Heart left ventricle (tissue), 16 donors: ENCODE measurements around the gene SVBP. TPM values are rescaled to one million over a fixed set of nuclear protein-coding genes. Genes with fewer than 3 reads are reported as not detected.

Experiments
- ATAC-seq, 4 donors: fragments of 200-7000 bp; cut with Tn5 transposase; one replicate each; pipeline ENCODE4 v1.9.1; 2020 to 2022; ENCODE audit warnings: moderate library complexity in 4 of 4, mild to moderate bottlenecking in 3 of 4, moderate number of reproducible peaks in 1 of 4
- DNase-seq, 5 donors: peaks; one replicate each; pipeline ENCODE4 v3.0.0-alpha.2; 2020
- H3K27ac ChIP-seq, 12 donors: fragments of 200-600 bp; sonication (generic) in 4 of 12; one replicate each; pipeline versions ENCODE4 v1.5.0 to v1.8.0; 2016 to 2022; ENCODE audit warnings: mild to moderate bottlenecking in 2 of 12
- H3K27me3 ChIP-seq, 9 donors: fragments of 200-600 bp; sonication (generic) in 2 of 9; one replicate each; pipeline versions ENCODE4 v1.5.1 to v1.8.0; 2016 to 2022; ENCODE audit warnings: mild to moderate bottlenecking in 3 of 9
- H3K36me3 ChIP-seq, 9 donors: fragments of 200-600 bp; sonication (generic) in 2 of 9; one replicate each; pipeline versions ENCODE4 v1.5.0 to v1.8.0; 2018 to 2022; ENCODE audit warnings: mild to moderate bottlenecking in 2 of 9
- H3K4me1 ChIP-seq, 12 donors: fragments of 200-600 bp; sonication (generic) in 4 of 12; one replicate each; pipeline versions ENCODE4 v1.5.0 to v1.8.0; 2016 to 2022; ENCODE audit warnings: mild to moderate bottlenecking in 3 of 12
- H3K4me3 ChIP-seq, 12 donors: fragments of 200-600 bp; sonication (generic) in 4 of 12; one replicate each; pipeline versions ENCODE4 v1.5.0 to v1.8.0; 2017 to 2022; ENCODE audit warnings: mild to moderate bottlenecking in 9 of 12, moderate library complexity in 4 of 12
- H3K9me3 ChIP-seq, 12 donors: fragments of 200-600 bp; sonication (generic) in 4 of 12; one replicate each; pipeline versions ENCODE4 v1.5.0 to v1.8.0; 2016 to 2022; ENCODE audit warnings: mild to moderate bottlenecking in 1 of 12
- CTCF ChIP-seq, 12 donors: fragments of 200-600 bp; sonication (generic) in 4 of 12; IDR thresholded peaks; one replicate each; pipeline versions ENCODE4 v1.5.0 to v1.8.0; 2018 to 2022; ENCODE audit warnings: antibody characterized with exemption in 12 of 12, mild to moderate bottlenecking in 5 of 12
- POLR2A ChIP-seq, 2 donors: fragments of 450-650 bp; IDR thresholded peaks; one replicate each; pipeline ENCODE4 v1.6.1; 2017; ENCODE audit warnings: antibody characterized with exemption in 2 of 2, mild to moderate bottlenecking in 2 of 2, moderate library complexity in 2 of 2
- WGBS, 4 donors: extraction: QIAGEN DNeasy Blood & Tissue Kit in 2 of 4; methylation state at CpG; one replicate each; pipeline versions ENCODE4 v1.1.5 to v1.1.7; 2013 to 2018; 5-methylcytosine and 5-hydroxymethylcytosine counted together
- intact Hi-C, 10 donors: fragments of 100-400 bp; cut with DNase I; formaldehyde crosslinking; loops; one replicate each; pipeline versions ENCODE4 v1.11.1 to v1.14.2; 2022
- polyA plus RNA-seq, 2 donors: library from polyadenylated mRNA; stranded (reverse); fragments of 200-250 nt; gene quantifications; one replicate each; pipeline ENCODE4 v1.2.3, GENCODE V29; 2013
- total RNA-seq, 9 donors: library from RNA; depleted of rRNA in 2 of 9; stranded (reverse); fragments of >200 nt in 2 of 9; fragmentation: NEBNext Ultra II Directional in 3 of 9; extraction: Animal tissue kit (Norgen Biotek cat#: 25700) in 3 of 9; gene quantifications; one replicate each; pipeline versions ENCODE4 v1.1.0 to v1.2.4, GENCODE V29; 2016 to 2023
- donor health status: ischemic (EF 13 %, LVEDD 7.1; RV severe dilation, severe dysfunction).
- donor health status: healthy with polysubstance abuse.
- donor health status: DM: no; HTN: yes; CAD: no.
- donor health status: DM: no; HTN: no; CAD: no.
- donor health status: ischemic (EF 25% LVEDD 6.9; RV normal size, moderate dysfunction).
- donor health status: ischemic (EF 25% LVEDD 5.7; RV mildly dilated, moderate dysfunction).
- donor health status: healthy.
- donor health status: DM: yes; HTN: yes; CAD: no.
- donor health status: ischemic (EF 35%, LVEDD 5.7; RV mildly dilated, moderate dysfunction).
- donor health status: nonischemic (EF 11% LVEDD 7.7; RV severe dilation, severe dysfunction).
- donor health status: DM: yes; HTN: yes; CAD: no.
- donor health status: PGD.
- donor health status: ischemic (EF 29% LVEDD 5.4; RV normal size, mild dysfunction).
- donor health status: nonischemic (EF 23%, LVEDD 6.1; RV moderate dilation, normal function).

SVBP gene
- total and polyA plus RNA-seq, 11 donors = 11.5 to 33.5 (median 16.5) TPM

- H3K27ac ChIP-seq = peak overlapping the region in 6 of 12 donors; percentile 35 to 96 (median 90)
Observed at GRCh38 chr1:42845866-42846256, 28.7 kb upstream of the SVBP start.

DNA sequence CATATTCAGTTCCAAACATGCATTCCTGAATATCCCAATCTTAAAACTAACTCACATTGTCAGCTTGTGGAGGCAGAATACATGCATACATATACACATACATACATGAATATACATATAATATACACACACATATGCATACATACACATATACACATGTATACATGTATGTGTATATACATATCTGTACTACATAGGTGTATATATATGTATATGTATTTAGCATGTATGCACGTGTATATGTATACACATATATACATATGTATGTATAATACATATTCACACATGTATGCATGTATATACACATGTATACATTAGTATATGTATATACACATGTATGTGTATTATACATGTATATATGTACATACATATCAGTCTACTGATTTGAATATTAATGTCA is 28.0 kb upstream of the SVBP start:
- Histone ChIP-seq H3K4me3 (no peak overlapping the region), H3K36me3 (peaks cover 0 to 25% (median 6%) of the 10 kb centered on the region in 9 donors), H3K27ac (no peak overlapping the region), H3K27me3 (no peaks in the 10 kb centered on the region), H3K9me3 (no peaks in the 10 kb centered on the region), H3K4me1 (peaks cover 0 to 28% (median 16%) of the 10 kb centered on the region in 12 donors)
- TF ChIP-seq CTCF (IDR thresholded peaks at IDR 0.05) (no peak), POLR2A (IDR thresholded peaks at IDR 0.05) (no peak)
- ATAC-seq (no peak), DNase-seq (no peak)
- intact Hi-C loops = loop anchor here in 1 of 10 donors (5.0 kb wide), 1 partner anchor 78 kb away; the partner anchor contains the start of genes C1orf50 and P3H1
- 60 to 71% (median 63%) methylated on average over 1 of the region's 1 CpG for WGBS, 4 donors

More at GRCh38 chr1:42845866-42846256, 28.7 kb upstream of the SVBP start:
- H3K4me1 ChIP-seq = peaks cover 0 to 28% (median 16%) of the 10 kb centered on the region in 12 donors
- peaks cover 0 to 31% (median 10%) of the 10 kb centered on the region in 9 donors for H3K36me3 ChIP-seq
- peak overlapping the region; percentile 69 to 99 (median 90) for H3K4me3 ChIP-seq
- WGBS, 4 donors = 7 to 12% (median 10%) methylated on average over 10 of the region's 10 CpGs
- TF ChIP-seq POLR2A (IDR thresholded peaks at IDR 0.05) (no peak), CTCF (IDR thresholded peaks at IDR 0.05) (no peak)
- H3K27me3 ChIP-seq = no peaks in the 10 kb centered on the region
- no peak for DNase-seq
- ATAC-seq = peak in 2 of 4 donors; percentile 1 to 12
- intact Hi-C loops = loop anchor here in 3 of 10 donors (1.0 to 5.0 kb wide), 3 partner anchors 29 to 79 kb away; partner anchors contain the start of genes ERMAP (in 2 of the 3), SVBP (in 2 of the 3), C1orf50 (in 1 of the 3) and P3H1 (in 1 of the 3)
- peaks cover 0 to under 1% (median 0%) of the 10 kb centered on the region in 12 donors for H3K9me3 ChIP-seq

- WGBS, 4 donors = 96 to 98% (median 97%) methylated on average over 4 of the region's 4 CpGs
- Histone ChIP-seq H3K27ac (no peak overlapping the region), H3K4me1 (peaks cover 0 to 28% (median 16%) of the 10 kb centered on the region in 12 donors), H3K4me3 (no peak overlapping the region), H3K9me3 (no peaks in the 10 kb centered on the region), H3K36me3 (peaks cover 0 to 25% (median 6%) of the 10 kb centered on the region in 9 donors), H3K27me3 (no peaks in the 10 kb centered on the region)
- ATAC-seq = no peak
- no peak for TF ChIP-seq POLR2A (IDR thresholded peaks at IDR 0.05)
- TF ChIP-seq CTCF (IDR thresholded peaks at IDR 0.05) = no peak
- intact Hi-C loops = loop anchor here in 1 of 10 donors (5.0 kb wide), 1 partner anchor 77 kb away; the partner anchor contains the start of genes C1orf50 and P3H1
- no peak for DNase-seq
Observed at GRCh38 chr1:42844592-42845140, 27.5 kb upstream of the SVBP start.

- 92 to 98% (median 93%) methylated on average over 2 of the region's 2 CpGs for WGBS, 4 donors
- no peak for ATAC-seq
- Histone ChIP-seq H3K9me3 (no peaks in the 10 kb centered on the region), H3K4me1 (peaks cover 0 to 21% (median 6%) of the 10 kb centered on the region in 12 donors), H3K27me3 (no peaks in the 10 kb centered on the region), H3K27ac (no peak overlapping the region), H3K36me3 (peaks cover 0 to 19% (median 9%) of the 10 kb centered on the region in 9 donors), H3K4me3 (no peak overlapping the region)
- DNase-seq = no peak
- intact Hi-C loops = no loop called here
- TF ChIP-seq CTCF (IDR thresholded peaks at IDR 0.05) = no peak
- TF ChIP-seq POLR2A (IDR thresholded peaks at IDR 0.05) = no peak
Observed at GRCh38 chr1:42841440-42842147, 24.4 kb upstream of the SVBP start.
